Cardiac muscle cell (in vitro differentiated cells and primary cell): ENCODE results near the gene PDS5B. TPM values are rescaled to one million over a fixed set of nuclear protein-coding genes. Genes with fewer than 3 reads are reported as not detected.

Source experiments
- DNase-seq, 2 donors: peaks; one replicate each; pipeline versions ENCODE4 v3.0.0 to v3.0.0-alpha.2; 2010 to 2017; ENCODE audit warnings: low read depth in 1 of 2, low spot score in 1 of 2
- H3K27ac ChIP-seq: fragments of 200-600 bp; sonication (generic); 2 replicates; pipeline ENCODE4 v1.5.1; 2016
- H3K27me3 ChIP-seq: fragments of 200-600 bp; sonication (generic); 2 replicates; pipeline ENCODE4 v1.6.0; 2016; ENCODE audit warnings: control low read depth
- H3K36me3 ChIP-seq: fragments of 200-600 bp; sonication (generic); 2 replicates; pipeline ENCODE4 v1.5.1; 2016; ENCODE audit warnings: control low read depth
- H3K4me1 ChIP-seq: fragments of 200-600 bp; sonication (generic); 2 replicates; pipeline ENCODE4 v1.8.1; 2017; ENCODE audit warnings: low read depth, mild to moderate bottlenecking, mixed run types
- H3K4me3 ChIP-seq: fragments of 200-600 bp; sonication (generic); 2 replicates; pipeline ENCODE4 v1.5.1; 2016; ENCODE audit warnings: mild to moderate bottlenecking
- H3K9me3 ChIP-seq: fragments of 200-600 bp; sonication (generic); 2 replicates; pipeline ENCODE4 v1.5.1; 2017; ENCODE audit warnings: low read depth, mild to moderate bottlenecking, control low read depth
- CTCF ChIP-seq: IDR thresholded peaks from 2 replicates; pipeline ENCODE4 v1.5.1; 2012; ENCODE audit warnings: low read depth, mild to moderate bottlenecking, low read length
- polyA plus RNA-seq: library from polyadenylated mRNA; unstranded; fragments of >200 nt; fragmentation: Nextera tagmentation; extraction: Ambion mirVana; gene quantifications from 2 replicates; pipeline ENCODE4 v1.2.1, GENCODE V29; 2016
- total RNA-seq: library from RNA; depleted of rRNA; stranded (reverse); fragments of >200 nt; gene quantifications from 2 replicates; pipeline ENCODE4 v1.2.3, GENCODE V29; 2016

PDS5B gene
- total and polyA plus RNA-seq, 2 experiments from 2014 or later = 18.4 to 26.2 TPM

GRCh38 chr13:32647926-32648325 is 61.7 kb downstream of the PDS5B start:
- Histone ChIP-seq H3K27ac (peak overlapping the region; percentile 22), H3K36me3 (no peaks in the 10 kb centered on the region), H3K9me3 (no peaks in the 10 kb centered on the region), H3K4me1 (no peaks in the 10 kb centered on the region), H3K4me3 (no peak overlapping the region), H3K27me3 (no peaks in the 10 kb centered on the region)
- TF ChIP-seq CTCF = no peak
- DNase-seq = no peak

- Histone ChIP-seq H3K27ac (no peak overlapping the region), H3K27me3 (no peaks in the 10 kb centered on the region), H3K9me3 (no peaks in the 10 kb centered on the region), H3K4me3 (no peak overlapping the region), H3K36me3 (no peaks in the 10 kb centered on the region), H3K4me1 (no peaks in the 10 kb centered on the region)
- peak; percentile 74 to 81 for DNase-seq
- TF ChIP-seq CTCF = peak; percentile 80
These were observed 64.6 kb downstream of the PDS5B start for GRCh38 chr13:32650705-32651311.

- Histone ChIP-seq H3K9me3 (no peaks in the 10 kb centered on the region), H3K27ac (no peak overlapping the region), H3K27me3 (no peaks in the 10 kb centered on the region), H3K36me3 (peaks cover 3% of the 10 kb centered on the region), H3K4me1 (no peaks in the 10 kb centered on the region), H3K4me3 (no peak overlapping the region)
- no peak for DNase-seq
- no peak for TF ChIP-seq CTCF
These were observed 71.1 kb downstream of the PDS5B start for GRCh38 chr13:32657309-32657708.

- no peak for TF ChIP-seq CTCF
- no peak overlapping the region for H3K4me3 ChIP-seq
- H3K36me3 ChIP-seq = peaks cover 3% of the 10 kb centered on the region
- H3K4me1 ChIP-seq = no peaks in the 10 kb centered on the region
- H3K27me3 ChIP-seq = no peaks in the 10 kb centered on the region
- H3K27ac ChIP-seq = no peak overlapping the region
- H3K9me3 ChIP-seq = no peaks in the 10 kb centered on the region
- DNase-seq = peak in 1 of 2 donors; percentile 15
These were observed 73.5 kb downstream of the PDS5B start for GRCh38 chr13:32659736-32660135.

GRCh38 chr13:32660227-32660626 is 74.0 kb downstream of the PDS5B start:
- H3K36me3 ChIP-seq = peaks cover 3% of the 10 kb centered on the region
- DNase-seq = no peak
- H3K4me3 ChIP-seq = no peak overlapping the region
- H3K27me3 ChIP-seq = no peaks in the 10 kb centered on the region
- no peak overlapping the region for H3K27ac ChIP-seq
- TF ChIP-seq CTCF = no peak
- no peaks in the 10 kb centered on the region for H3K9me3 ChIP-seq
- H3K4me1 ChIP-seq = no peaks in the 10 kb centered on the region
